T-helper 2 cell (primary cell): ENCODE measurements around the gene TMEM95.
"Not testable (repeated sequence)": the region's sequence is repeated elsewhere in the genome, so short reads cannot be mapped to it uniquely, and the experiment has no call there.

Experiments
- DNase-seq, 5 experiments: peaks; one replicate each; pipeline versions ENCODE4 v3.0.0 to v3.0.0-alpha.2; 2012 to 2022

The TMEM95 gene

GRCh38 chr17:7323731-7324437, 31.1 kb upstream of the TMEM95 start:
- peak; percentile 44 to 57 (median 52) for DNase-seq

- DNase-seq: no peak
Measured at GRCh38 chr17:7324438-7324779, 30.5 kb upstream of the TMEM95 start.

- no peak for DNase-seq
Measured at GRCh38 chr17:7325031-7325528, 29.9 kb upstream of the TMEM95 start.

GRCh38 chr17:7326186-7326585, 28.8 kb upstream of the TMEM95 start:
- DNase-seq: no peak

- DNase-seq: no peak
Measured at GRCh38 chr17:7327056-7327455, 27.9 kb upstream of the TMEM95 start.

GRCh38 chr17:7327501-7327900, 27.5 kb upstream of the TMEM95 start:
- no peak for DNase-seq

- DNase-seq: no peak
Measured at GRCh38 chr17:7328009-7328408, 26.9 kb upstream of the TMEM95 start.

- DNase-seq: peak in 1 of 5 experiments; percentile 24
Measured at GRCh38 chr17:7328840-7329373, 26.0 kb upstream of the TMEM95 start, which contains the start of gene NEURL4. TSS of gene NEURL4 (minus strand) at chr17:7329335. CDS start at chr17:7329312, 23 bp downstream.

- DNase-seq: peak; percentile 86 to 100 (median 96)
Measured at GRCh38 chr17:7329374-7329996, 25.5 kb upstream of the TMEM95 start.

- DNase-seq: peak; percentile 63 to 91 (median 74)
Measured at GRCh38 chr17:7329997-7330637, 24.8 kb upstream of the TMEM95 start.

GRCh38 chr17:7330638-7331015, 24.3 kb upstream of the TMEM95 start:
- no peak for DNase-seq

- DNase-seq: no peak
Measured at GRCh38 chr17:7332111-7332510, 22.8 kb upstream of the TMEM95 start.

GRCh38 chr17:7332600-7333069, 22.3 kb upstream of the TMEM95 start:
- DNase-seq: peak in 2 of 5 experiments; percentile 52 to 88

GRCh38 chr17:7334938-7335538, 19.9 kb upstream of the TMEM95 start:
- DNase-seq: no peak

GRCh38 chr17:7335765-7336164, 19.2 kb upstream of the TMEM95 start:
- DNase-seq: not testable (repeated sequence)

GRCh38 chr17:7336240-7337175, 18.4 kb upstream of the TMEM95 start, which contains the start of gene ACAP1:
TSS of gene ACAP1 (plus strand) at chr17:7336529. CDS start at chr17:7336735, 206 bp downstream.
- peak; percentile 65 to 95 (median 76) for DNase-seq

- not testable (repeated sequence) for DNase-seq
Measured at GRCh38 chr17:7337600-7337999, 17.4 kb upstream of the TMEM95 start.

GRCh38 chr17:7340179-7340578, 14.8 kb upstream of the TMEM95 start:
- no peak for DNase-seq

- DNase-seq: no peak
Measured at GRCh38 chr17:7341842-7342241, 13.1 kb upstream of the TMEM95 start.

- no peak for DNase-seq
Measured at GRCh38 chr17:7343250-7343649, 11.7 kb upstream of the TMEM95 start.
